GM18873 (cell line): ENCODE measurements around the gene CITED4.

ENCODE experiments used
- ATAC-seq: cut with Tn5 transposase; IDR thresholded peaks from one replicate; pipeline ENCODE4 v1.9.1; 2021; ENCODE audit warnings: mild to moderate bottlenecking, moderate library complexity, moderate number of reproducible peaks; ENCODE audit not compliant: unreplicated experiment, low FRiP score

CITED4 gene

GRCh38 chr1:40856116-40856515 lies 6.0 kb downstream of the CITED4 start:
- no peak for ATAC-seq

GRCh38 chr1:40855513-40855912 lies 6.7 kb downstream of the CITED4 start:
- ATAC-seq: no peak

GRCh38 chr1:40853885-40854170 lies 8.3 kb downstream of the CITED4 start:
- ATAC-seq: no peak

- no peak for ATAC-seq
Observed at GRCh38 chr1:40853113-40853884, 8.9 kb downstream of the CITED4 start.

- ATAC-seq: no peak
Observed at GRCh38 chr1:40851643-40852042, 10.5 kb downstream of the CITED4 start.

GRCh38 chr1:40849801-40850592 lies 12.2 kb downstream of the CITED4 start:
- no peak for ATAC-seq

GRCh38 chr1:40848530-40849189 lies 13.5 kb downstream of the CITED4 start:
- no peak for ATAC-seq

- no peak for ATAC-seq
Observed at GRCh38 chr1:40847023-40847745, 15.0 kb downstream of the CITED4 start.

GRCh38 chr1:40845895-40846294 lies 16.3 kb downstream of the CITED4 start:
- no peak for ATAC-seq

- ATAC-seq: no peak
Observed at GRCh38 chr1:40844887-40845878, 17.0 kb downstream of the CITED4 start.

- ATAC-seq: no peak
Observed at GRCh38 chr1:40844079-40844478, 18.1 kb downstream of the CITED4 start.

- no peak for ATAC-seq
Observed at GRCh38 chr1:40842691-40843090, 19.5 kb downstream of the CITED4 start.

- ATAC-seq: no peak
Observed at GRCh38 chr1:40842207-40842606, 20.0 kb downstream of the CITED4 start.

GRCh38 chr1:40841602-40842001 lies 20.6 kb downstream of the CITED4 start:
- no peak for ATAC-seq

GRCh38 chr1:40840526-40841323 lies 21.4 kb downstream of the CITED4 start:
- no peak for ATAC-seq

- no peak for ATAC-seq
Observed at GRCh38 chr1:40839943-40840335, 22.2 kb downstream of the CITED4 start.

- no peak for ATAC-seq
Observed at GRCh38 chr1:40838980-40839942, 22.9 kb downstream of the CITED4 start.
